ENCODE measurements around the gene ABLIM2.

Gene ABLIM2

DNA sequence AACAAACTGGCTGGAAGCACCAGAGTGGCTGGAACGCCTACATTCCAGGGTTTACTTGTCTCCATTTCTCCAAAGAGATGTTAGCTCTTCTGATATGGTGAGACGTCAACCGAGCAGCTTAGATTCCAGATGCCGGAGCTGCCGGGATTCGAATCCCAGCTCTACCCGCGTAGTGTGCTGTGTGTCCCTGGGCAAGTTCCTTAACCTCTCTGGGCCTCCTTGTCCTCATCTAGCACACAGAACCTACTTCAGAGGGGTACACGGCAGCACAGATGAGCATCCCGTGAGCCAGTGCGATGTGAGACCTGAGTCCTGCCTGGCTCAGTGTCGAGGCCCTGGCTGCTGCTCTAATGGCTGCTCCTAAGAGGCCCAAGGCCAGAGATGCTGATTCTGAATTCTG is 60.1 kb downstream of the ABLIM2 start:
- DNase-seq: no peak

DNA sequence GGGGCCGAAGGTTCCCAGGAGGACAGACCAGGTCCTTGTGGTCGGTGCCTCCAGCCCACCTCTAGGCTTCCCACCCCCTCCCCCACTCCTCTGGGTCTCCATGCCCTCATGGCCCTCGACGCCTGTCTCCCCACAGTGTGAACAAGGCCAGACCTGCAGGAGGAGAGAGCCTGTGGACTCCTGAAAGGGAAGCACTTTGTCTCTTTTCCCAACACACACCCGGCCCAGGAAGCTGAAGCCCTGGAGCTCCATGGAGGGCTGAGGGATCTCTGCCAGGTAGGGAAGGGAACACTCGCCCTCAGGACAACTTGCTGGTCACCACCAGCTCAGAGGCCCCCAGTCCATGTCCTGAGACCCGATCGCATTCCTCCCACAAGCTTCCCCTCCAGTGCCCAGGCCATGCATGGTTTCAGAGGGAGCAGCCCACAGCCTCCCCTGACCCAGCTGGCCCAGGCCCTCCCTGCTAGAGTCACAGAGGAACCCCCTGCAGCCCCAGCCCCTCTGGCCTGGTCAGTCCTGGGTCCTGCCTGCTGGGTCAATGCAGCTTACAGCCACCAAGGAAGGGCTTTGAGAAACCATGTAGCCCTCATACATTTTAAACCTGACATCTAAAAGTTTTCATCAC is 60.8 kb downstream of the ABLIM2 start:
- no peak for DNase-seq

DNA sequence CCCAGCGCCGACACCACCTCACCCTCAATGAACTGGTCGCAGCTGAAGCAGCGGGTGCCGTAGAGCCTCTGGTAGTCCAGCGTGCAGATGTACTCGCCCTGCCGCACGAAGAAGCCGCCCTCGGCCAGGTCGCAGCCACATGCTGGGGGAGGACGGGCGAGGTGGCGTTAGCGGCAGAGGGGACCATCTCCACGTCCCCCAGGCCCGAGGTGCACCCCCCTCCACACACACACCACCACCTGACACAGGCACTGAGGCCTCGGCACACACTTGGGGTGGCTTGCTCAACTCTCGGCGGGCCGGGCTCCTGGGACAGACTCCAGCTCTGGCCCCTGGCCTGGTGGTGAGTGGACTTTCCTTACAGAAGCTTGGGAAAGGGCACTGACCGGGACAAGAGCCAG is 61.5 kb downstream of the ABLIM2 start:
- DNase-seq: no peak

DNA sequence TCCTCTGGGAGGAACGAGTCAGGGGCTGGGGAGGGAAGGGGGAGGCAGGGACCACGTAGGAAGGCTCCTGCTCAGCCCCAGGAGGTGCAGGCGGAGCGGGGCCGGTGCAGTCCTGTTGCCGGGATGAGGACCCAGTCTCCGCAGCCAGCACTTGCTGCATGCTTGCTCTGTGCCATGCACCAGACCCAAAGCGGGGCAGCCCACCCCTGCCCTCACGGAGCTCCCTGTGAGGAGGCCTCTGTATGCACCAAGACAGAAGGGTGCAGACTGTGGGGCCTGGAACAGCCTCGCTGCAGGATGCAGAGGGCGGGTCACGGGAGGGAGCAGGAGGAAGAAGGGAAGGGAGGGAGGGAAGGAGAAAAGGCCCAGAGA is 61.9 kb downstream of the ABLIM2 start:
- no peak for DNase-seq

DNA sequence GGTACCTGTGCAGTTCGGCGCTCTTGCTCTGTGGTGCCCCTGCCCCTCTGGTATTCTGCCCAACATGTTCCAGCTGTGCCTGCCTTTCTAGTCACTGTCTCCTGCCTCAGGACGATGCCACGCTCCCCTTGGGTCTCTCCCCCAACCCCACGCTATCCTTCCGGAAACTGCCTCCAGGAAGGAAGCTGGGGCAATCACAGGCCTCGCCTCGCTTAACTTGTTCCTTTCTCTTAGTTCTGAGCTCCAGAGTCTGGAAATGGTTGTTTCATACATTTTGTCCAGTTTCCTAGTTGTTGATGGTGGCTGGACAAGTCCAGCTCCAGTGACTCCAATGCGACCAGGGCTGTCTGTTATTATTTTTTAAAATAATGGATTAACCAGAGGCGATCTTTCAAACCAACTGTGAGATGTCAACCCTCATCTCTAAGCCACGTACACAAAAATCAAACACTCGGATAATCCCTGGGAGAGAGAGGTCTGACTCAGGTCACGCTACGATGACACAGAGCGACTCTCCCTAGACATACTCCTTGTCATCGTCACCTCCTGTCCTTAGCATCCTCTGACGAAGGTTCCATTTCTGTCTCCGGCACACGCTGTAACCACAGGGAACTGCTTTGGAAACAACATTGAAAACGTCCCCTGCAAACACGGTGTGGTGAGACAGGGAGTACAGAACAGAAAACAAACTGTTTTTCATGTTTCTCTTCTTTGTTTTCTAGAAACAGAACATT is 62.5 kb downstream of the ABLIM2 start:
- DNase-seq: no peak

DNA sequence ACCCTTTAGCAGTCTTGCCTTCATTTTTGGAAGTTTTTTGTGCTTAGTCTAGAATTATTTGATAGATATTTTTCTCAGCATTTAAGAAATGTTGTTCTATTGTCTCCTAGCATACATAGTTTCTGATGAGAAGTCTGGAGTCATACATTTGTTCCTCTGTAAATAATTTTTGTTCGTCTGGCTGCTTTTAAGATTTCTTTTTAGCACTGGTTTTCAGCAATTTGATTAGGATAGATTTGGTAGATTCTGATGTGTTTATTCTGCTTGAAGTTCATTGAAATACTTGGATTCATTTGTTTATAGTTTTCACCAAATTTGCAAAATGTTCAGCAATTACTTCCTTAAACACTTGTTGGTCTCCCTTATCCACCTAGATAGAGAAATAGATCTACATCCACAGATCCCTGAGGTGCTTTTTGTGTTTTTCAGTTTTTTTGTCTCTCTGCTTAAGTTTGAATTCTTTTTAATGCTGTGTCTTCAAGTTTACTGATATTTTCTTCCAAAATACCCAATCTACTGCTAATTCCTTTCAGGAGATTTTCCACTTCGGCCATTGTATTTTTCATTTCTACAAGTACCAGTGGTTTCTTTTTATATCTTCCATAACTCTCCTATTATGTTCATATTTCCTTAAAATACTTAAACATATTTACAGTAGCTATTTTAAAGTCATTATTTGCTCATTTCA is 64.9 kb downstream of the ABLIM2 start:
- no peak for DNase-seq

DNA sequence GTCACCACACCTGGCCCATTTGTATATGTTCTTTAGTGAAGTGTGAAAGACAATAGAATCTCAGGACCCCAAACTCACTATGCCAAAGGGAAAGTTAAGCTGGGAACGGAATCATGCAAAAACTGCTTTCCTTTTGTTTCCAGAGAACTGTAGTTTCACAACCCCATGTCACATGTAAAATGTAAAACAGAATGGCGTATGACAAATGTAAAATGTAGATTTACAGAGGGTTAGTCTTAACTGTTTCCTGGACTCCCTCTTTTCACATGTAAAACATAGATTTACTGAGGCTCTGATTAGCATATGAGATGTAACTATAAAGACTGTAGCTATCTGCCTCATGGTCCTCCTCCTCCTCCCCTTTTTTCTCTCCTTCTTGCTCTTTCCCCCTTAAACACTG is 66.3 kb downstream of the ABLIM2 start:
- DNase-seq: no peak

DNA sequence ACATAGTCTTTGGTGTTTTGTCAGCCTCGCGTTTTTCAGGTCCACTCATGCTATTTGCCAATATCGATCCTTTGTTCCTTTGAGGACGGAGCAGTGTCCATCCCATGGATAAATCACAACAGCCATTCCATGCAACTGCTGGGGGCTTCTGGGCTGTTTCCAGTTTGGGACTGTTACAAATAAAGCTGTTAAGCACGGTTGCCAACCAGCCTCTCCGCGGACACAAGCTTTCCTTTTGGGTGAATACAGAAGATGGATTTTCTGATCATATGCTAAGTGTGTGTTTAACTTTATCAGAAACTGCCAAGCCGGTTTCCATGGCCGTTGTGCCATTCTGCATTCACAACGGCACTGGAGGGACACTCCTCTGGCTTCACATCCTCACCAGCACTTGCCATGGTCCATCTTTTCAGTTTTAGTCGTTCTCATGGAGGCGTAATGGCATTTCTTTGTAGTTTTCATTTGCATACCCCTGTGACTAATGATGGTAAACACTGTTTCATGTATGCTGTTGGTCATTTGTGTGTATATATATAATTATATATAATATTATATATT is 67.8 kb downstream of the ABLIM2 start:
- no peak for DNase-seq

DNA sequence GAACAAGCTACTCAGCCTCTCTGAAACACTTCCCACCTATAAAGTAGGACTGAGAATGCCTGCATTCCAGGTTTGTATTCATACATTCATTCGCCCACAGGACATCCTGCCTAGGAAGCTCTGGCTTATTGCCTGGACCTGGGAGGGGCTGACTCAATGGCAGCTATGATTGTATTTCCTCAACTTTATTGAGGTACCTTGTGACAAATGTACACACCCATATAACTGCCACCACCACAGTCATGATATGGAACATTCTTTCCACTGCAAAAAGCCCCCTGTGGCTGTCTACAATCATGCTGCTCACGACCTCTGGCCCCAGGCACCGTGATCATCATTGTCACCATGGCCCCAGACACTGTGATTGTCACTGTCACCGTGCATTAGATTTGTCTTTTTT is 68.3 kb downstream of the ABLIM2 start:
- peak; percentile 29 for DNase-seq

DNA sequence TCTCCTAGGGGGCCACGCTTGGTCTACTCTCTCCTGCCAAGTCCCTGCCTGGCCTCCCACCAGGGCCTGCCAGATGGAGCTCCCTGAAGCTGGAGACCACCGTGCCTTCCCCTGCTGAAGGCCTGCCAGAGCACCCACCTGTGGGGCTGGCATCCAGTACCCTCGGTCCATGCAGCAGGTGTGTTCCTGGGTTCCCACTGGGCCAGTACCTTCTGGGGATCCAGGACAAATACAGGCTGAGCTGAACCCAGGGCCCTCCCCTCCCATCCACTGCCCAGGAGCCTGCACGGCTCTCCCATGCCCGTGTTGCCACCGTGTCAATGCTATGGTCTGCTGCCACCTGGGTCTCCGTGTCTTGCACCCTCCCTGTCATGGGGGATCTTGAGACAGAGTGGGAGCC is 68.8 kb downstream of the ABLIM2 start:
- no peak for DNase-seq

DNA sequence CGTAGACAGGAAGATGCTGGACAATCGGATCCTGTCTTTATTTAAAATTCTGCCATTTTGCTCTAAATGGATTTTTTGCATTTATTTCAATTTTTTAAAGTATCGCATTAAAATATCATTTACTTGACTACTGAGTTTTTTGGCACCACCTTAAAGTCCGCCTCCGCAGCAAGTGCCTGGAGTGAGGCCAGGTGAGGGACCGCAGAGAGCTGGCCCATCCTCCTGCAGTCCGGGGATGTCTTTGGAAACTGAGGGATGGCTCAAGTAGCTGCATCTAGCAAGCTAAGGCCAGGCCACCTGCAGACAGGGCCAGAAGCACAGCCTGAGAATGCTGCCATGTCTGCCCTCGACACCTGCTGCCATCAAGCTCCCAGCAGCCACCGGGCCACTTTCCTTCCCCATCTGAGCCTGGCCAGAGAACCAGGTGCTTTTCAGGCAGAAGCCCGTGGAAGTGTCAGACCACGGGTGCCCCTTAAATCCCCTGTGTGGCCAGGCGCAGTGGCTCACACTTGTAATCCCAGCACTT is 69.6 kb downstream of the ABLIM2 start:
- DNase-seq: no peak

DNA sequence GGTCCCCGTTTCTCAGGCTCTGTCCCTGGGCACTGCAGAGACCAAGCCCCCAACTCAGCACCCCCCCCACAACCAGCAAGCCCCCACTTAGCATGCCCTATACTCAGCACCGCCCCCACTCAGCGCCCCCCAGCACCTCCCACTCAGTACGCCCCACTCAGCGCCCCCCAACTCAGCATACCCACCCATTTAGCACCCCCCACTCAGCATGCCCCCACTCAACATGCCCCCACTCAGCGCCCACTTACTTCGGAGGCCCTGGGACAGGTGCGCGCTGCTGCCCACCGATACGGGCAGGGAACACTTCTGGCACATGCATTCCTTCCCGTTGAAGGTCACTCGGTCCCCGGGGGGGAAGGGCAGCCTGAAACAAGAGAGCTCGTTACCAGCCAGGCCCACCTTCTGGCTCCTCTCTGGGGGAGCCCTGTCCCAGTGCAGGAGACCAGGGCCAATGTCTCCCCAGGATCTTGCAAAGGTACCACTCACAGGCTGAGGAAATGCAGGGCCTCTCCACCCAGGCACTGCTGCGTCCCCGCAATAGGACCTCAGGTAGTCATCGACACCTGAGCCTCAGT is 70.6 kb downstream of the ABLIM2 start:
- DNase-seq: no peak

DNA sequence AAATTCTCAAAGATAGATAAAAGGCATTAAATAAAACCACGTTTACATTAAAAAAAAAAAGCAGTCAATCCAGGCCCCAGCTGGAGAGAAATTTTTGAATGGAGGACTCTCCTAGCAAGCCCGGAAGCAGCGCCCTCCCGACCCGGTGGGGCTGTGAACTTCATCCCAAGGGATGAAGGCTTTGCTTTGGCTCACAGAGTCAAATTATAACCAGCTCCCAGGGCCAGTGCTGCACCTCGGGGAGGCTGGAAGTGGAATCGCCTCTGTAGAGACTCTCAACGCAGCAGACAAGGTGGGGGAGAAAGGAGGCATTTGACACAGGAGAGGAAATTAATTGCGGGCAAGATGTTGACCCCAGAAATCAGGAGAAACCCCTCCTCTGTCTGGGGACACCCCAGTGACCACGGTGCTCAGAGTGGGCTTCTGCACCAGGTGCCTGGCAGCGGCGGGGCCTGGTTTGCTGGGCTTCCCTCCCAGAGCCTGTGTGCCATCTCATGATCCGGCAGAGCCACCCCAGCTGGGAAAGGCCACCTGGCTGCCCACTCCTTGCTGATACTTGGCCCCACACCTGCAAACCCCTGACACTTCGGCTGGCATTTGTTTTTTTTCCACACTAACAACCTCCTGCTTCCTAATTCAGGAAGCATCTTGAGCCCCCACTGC is 71.7 kb downstream of the ABLIM2 start:
- no peak for DNase-seq

DNA sequence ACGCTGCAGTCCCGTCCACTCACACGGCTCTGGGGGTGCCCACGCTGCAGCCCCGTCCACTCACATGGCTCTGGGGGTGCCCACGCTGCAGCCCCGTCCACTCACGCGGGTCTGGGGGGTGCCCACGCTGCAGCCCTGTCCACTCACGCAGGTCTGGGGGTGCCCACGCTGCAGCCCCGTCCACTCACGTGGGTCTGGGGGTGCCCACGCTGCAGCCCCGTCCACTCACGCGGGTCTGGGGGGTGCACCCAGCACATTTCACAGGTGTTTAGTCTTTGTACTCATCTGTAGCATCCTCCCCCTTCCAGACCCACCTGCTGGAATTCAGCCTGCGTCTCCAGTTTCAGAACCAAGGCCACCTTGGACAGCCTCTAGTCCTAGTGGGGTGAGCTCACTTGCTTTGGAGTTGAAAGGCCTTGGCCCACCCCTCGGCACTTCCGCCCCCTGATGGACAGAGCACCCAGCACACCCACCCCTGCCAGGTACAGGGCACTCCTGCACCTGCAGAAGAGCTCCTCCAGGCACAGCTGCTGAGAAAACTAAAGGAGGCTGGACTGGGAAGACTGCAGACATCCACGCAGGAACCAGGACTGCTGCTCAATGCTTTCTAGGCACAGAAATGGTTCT is 73.0 kb downstream of the ABLIM2 start:
- no peak for DNase-seq

DNA sequence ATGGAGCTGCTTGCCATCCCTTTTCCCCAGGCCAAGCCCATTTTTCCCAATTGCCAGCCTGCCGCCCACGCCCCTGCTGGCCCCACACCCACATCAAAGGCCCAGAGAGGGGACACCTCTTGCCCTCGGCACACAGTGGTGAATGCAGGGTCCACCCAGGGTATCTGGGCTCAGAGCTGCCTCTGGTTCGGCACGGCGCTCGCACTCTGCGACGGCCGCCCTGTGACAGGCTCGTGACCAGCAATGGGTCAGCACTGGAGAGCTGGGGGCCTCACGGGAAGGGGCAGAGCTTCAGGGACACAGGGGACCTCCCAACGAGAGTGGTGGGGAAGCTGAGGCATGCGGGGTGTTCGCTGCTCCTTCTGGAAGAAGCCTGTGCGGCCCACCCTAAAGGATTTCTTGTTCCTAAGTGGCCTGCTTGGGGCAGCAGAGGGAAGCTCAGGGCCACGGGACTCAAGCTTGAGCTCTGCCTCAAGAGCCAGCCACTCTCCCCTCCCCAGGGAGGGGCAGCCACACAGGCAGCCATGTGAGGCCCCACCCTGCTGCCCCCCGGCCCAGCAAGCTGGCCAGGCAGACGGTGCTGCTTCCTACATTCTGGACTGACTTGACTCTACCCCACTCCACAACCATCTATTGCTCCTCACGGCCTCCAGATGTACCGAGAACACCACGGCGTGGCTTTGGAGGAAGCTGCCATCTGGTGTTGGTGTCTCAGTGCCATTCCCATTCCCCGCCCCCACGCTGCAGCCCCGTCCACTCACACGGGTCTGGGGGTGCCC is 73.7 kb downstream of the ABLIM2 start:
- DNase-seq: no peak

DNA sequence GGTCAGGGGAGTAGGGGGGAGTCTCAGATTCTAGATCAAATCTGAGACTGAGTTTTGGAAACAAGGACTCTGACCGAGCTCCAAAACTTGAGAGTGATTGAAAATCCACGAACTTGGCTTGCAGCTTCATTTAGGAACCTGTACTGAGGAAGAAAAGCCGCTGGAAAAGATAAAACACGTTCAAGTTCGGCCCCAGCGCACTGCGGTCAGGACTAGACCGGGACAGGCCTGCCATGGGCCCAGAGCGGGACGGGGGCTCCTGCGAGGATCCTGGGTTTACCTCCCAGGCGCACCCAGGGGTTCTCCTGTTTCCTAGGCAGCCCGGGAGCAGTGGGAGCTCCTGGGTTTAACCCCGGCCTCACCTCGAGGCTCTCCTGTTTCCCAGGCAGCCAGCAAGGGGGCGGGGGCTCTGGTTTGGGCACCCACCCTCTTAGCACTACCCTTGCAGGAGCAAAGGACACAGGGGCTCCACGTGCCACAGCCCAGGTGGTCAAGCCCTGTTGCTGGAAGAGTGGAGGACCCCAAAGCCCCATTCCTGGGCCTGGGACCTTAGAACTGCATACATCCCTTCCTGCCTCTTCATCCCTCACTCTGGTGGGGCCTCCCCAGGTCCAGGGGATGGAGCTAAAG is 74.5 kb downstream of the ABLIM2 start:
- DNase-seq: no peak

DNA sequence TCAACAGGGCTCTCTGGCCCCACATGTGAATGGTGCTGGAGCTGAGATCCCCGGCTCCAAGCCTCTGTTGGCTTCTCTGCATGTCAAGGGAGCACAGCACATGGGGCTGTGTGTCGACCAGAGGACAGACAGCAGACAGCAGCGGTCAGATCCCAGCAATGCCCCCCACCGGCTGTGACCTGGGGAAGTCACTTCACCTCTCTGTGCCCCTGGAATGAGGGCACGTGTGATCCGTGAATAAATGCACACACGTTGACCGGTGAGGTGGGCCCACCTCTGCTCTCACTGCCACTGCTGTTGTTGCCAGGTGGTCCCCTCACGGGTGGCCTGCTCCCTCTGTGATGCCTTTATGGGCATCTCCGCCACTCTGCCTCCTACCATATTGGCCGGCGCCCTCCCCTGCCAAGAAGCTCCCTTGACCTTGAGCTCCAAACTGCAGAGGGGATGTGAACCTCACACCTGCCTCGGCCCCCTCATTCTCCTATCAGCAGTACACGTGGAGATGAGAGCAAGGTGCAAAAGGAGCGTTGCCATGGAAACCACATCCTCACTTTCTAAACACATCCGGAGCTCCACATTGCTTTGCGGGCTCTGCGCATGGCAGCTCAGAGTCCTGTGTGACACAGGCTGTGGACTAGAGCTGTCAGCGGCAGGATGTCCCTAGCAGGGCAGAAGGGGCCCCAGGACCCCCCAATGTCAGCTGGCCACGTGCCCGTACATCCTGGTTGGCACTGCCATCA is 75.4 kb downstream of the ABLIM2 start:
- no peak for DNase-seq

DNA sequence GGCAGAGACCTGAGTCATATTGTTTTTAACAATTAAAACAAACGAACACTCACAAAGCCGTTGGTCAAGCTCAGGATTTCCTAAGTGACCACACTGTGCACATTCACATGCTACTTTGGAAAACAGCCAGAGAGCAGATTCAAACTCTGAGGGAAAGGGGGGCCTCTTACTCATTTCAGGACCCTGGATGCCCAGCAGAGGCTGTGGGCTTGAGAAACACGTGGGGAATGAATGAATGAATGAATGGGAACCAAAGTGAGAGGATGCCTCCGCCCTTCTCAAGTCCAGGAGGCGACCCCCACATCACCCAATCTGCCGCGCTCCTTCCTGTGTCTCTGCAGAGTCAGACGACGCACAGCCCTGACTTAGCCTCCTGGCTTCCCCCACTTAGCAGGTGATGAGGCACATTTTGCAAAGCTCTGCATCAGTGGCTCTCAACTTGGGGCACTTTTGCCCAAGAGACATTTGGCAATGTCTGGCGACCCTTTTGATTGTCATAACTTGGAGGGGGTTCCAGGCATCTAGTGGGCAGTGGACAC is 76.0 kb downstream of the ABLIM2 start:
- DNase-seq: no peak

DNA sequence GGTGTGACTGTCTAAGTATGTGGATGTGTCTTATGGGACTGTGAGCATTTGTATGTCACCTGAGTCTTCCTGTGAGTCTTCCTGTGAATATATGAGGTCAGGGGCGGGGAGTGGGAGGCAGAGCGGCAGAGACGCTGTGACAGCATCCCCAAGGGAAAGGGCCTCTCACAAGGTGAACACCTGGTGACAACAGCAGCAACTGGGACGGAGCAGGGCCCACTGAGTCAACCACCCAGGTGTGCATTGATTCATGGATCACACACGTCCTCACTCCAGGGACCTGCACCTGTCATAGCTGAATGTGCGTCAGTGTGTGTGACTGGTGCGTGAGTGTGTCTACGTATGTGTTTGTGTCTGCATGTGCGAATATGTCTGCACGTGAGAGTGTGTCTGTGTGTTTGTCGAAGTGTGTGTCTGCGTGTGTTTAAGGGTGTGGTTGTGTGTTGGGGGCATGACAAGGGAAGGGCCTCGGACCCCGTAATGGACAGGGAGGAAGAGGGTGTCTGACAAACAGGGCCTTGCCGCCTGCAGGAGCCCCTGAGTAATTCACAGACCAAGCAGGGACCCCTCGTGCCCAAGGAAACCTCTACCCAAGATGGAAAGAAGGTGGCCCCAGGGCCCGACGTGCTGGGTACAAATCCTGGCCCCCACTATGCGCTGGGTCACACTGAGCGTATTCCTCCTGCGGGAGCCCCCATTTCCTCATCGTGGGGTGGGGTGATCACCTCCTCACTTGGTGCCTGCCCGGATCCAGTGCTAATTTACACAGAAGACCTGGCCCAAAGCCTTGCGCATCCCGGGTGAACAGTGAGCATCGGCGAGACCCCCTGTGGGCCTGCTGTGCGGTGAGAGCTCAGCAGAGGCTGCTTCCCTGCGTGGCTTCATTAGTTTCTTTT is 76.7 kb downstream of the ABLIM2 start:
- no peak for DNase-seq
